HG03045 (cell line): Measurements from ENCODE around the gene DCDC2C.

Source experiments
- ATAC-seq: cut with Tn5 transposase; IDR thresholded peaks from one replicate; pipeline ENCODE4 v1.9.1; 2021; ENCODE audit warnings: mild to moderate bottlenecking, moderate library complexity; ENCODE audit not compliant: unreplicated experiment

The DCDC2C gene

GRCh38 chr2:3876221-3876620, 172.8 kb downstream of the DCDC2C start:
- ATAC-seq, result no peak

- no peak for ATAC-seq
Measured at GRCh38 chr2:3876685-3877084, 173.3 kb downstream of the DCDC2C start.

- ATAC-seq, result no peak
Measured at GRCh38 chr2:3885629-3886628, 182.6 kb downstream of the DCDC2C start.

- no peak for ATAC-seq
Measured at GRCh38 chr2:3895021-3895420, 191.6 kb downstream of the DCDC2C start.
